Measurements from ENCODE around the gene EXD3. TPM values are rescaled to one million over a fixed set of nuclear protein-coding genes. Genes with fewer than 3 reads are reported as not detected.

Gene EXD3
- total and polyA plus RNA-seq, 2 of the 13 experiments (the other 11 are each of a cell fraction or from before 2014, with no cell fraction given), result 2.7 to 4.8 TPM

GRCh38 chr9:137457406-137458193, 34.6 kb upstream of the EXD3 start:
- intact Hi-C loops (cut with micrococcal nuclease; ENCODE audit: unreplicated experiment) (no loop called here), in situ Hi-C loops (cut with HindIII; ENCODE audit: extremely low pct_ligation_motif_present, low pct_unique_long_range_greater_than_20kb) (no loop called here)
- Histone ChIP-seq H3K9me3 (ENCODE audit: low read length) (no peaks in the 10 kb centered on the region), H3K27me3 (ENCODE audit: control insufficient read depth in 1 of 2, insufficient read depth in 2 of 2, low read length in 2 of 2) (no peaks in the 10 kb centered on the region), H4K20me1 (ENCODE audit: insufficient read depth, low read length) (peaks cover 11% of the 10 kb centered on the region; the same call in 1 of the 2 replicates), H3K4me3 (replicated peaks in 1 of 3; ENCODE audit: insufficient read depth in 1 of 3, low read depth in 2 of 3, low read length in 3 of 3) (peak overlapping the region; percentile 68 to 95 (median 95)), H3K27ac (ENCODE audit: extremely low read length, insufficient read depth, low read length) (peak overlapping the region; percentile 99), H3K79me2 (ENCODE audit: insufficient read depth, low read length) (peaks cover 31% of the 10 kb centered on the region), H3K4me1 (ENCODE audit: insufficient read depth, low read length) (peaks cover 79% of the 10 kb centered on the region), H3K9ac (ENCODE audit: insufficient read depth, low read depth, low read length) (peak overlapping the region; percentile 97), H3K36me3 (replicated peaks in 1 of 2; ENCODE audit: control insufficient read depth in 1 of 2, insufficient read depth in 2 of 2, low read length in 2 of 2) (peaks cover 11 to 31% of the 10 kb centered on the region in 2 experiments), H2AFZ (ENCODE audit: low read length) (no peak overlapping the region), H3K4me2 (ENCODE audit: low read depth, low read length) (peak overlapping the region; percentile 96)
- ChIA-PET POLR2A (no interaction called here), CTCF (ENCODE audit: low intra/inter-chr PET ratio, low total read pairs) (no interaction called here)
- no peak for FAIRE-seq
- no peak for ATAC-seq
- DNase-seq (ENCODE audit: low spot score), result no peak
- TSS peak; percentile 48 for BruUV-seq (replicated peaks)
- WGBS (ENCODE audit: low lambda C conversion rate), result 92% methylated on average over 17 of the region's 44 CpGs
- TF ChIP-seq MTA1 (CRISPR knock-in tag; IDR thresholded peaks at IDR 0.05; ENCODE audit: borderline replicate concordance) (0 out of 2 replicates have a peak, but pooled peaks have one; percentile 4), EED (CRISPR knock-in tag; IDR thresholded peaks at IDR 0.05) (no peak), TCF7 (IDR thresholded peaks at IDR 0.05; ENCODE audit: low read depth) (no peak), SMAD3 (CRISPR knock-in tag; IDR thresholded peaks at IDR 0.05) (no peak), ZSCAN21 (CRISPR knock-in tag; IDR thresholded peaks at IDR 0.05; ENCODE audit: borderline replicate concordance) (peak; percentile 27; the same call in 1 of the 2 replicates), HDAC2 (CRISPR knock-in tag; IDR thresholded peaks at IDR 0.05) (no peak), U2AF2 (IDR thresholded peaks at IDR 0.05; ENCODE audit: low read depth, low read length) (no peak), ZNF124 (CRISPR knock-in tag; IDR thresholded peaks at IDR 0.05) (no peak), HIVEP1 (CRISPR knock-in tag; IDR thresholded peaks at IDR 0.05) (no peak), DR1 (CRISPR knock-in tag; IDR thresholded peaks at IDR 0.05) (no peak), KDM1A (CRISPR knock-in tag; IDR thresholded peaks at IDR 0.05) (no peak), ZBTB38 (CRISPR knock-in tag; IDR thresholded peaks at IDR 0.05) (0 out of 2 replicates have a peak, but pooled peaks have one; percentile 4), STAG1 (CRISPR knock-in tag; IDR thresholded peaks at IDR 0.05) (no peak), HCFC1 (IDR thresholded peaks at IDR 0.05; ENCODE audit: low read depth, low read length) (no peak), MBNL3 (CRISPR knock-in tag; conservative IDR thresholded peaks at IDR 0.05) (no peak), ZNF776 (CRISPR knock-in tag; IDR thresholded peaks at IDR 0.05) (0 out of 2 replicates have a peak, but pooled peaks have one; percentile 51), RBFOX2 (IDR thresholded peaks at IDR 0.05; ENCODE audit: low read depth, low read length) (peak; percentile 43; the same call in 1 of the 2 replicates), NFKB2 (CRISPR knock-in tag; IDR thresholded peaks at IDR 0.05; ENCODE audit: borderline replicate concordance) (no peak), ATF7 (IDR thresholded peaks at IDR 0.05) (no peak), ATF7 (CRISPR knock-in tag; IDR thresholded peaks at IDR 0.05) (no peak), TFDP2 (CRISPR knock-in tag; IDR thresholded peaks at IDR 0.05) (no peak), HNF4A (CRISPR knock-in tag; IDR thresholded peaks at IDR 0.05) (no peak), KLF6 (CRISPR knock-in tag; IDR thresholded peaks at IDR 0.05) (no peak), KMT2A (CRISPR knock-in tag; IDR thresholded peaks at IDR 0.05) (no peak), SIN3A (IDR thresholded peaks at IDR 0.05; ENCODE audit: borderline replicate concordance, low read depth, low read length) (no peak), HES4 (CRISPR knock-in tag; IDR thresholded peaks at IDR 0.05; ENCODE audit: borderline replicate concordance) (no peak)
- TF ChIP-seq, protein P1, sequence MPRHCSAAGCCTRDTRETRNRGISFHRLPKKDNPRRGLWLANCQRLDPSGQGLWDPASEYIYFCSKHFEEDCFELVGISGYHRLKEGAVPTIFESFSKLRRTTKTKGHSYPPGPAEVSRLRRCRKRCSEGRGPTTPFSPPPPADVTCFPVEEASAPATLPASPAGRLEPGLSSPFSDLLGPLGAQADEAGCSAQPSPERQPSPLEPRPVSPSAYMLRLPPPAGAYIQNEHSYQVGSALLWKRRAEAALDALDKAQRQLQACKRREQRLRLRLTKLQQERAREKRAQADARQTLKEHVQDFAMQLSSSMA (CRISPR knock-in tag; IDR thresholded peaks at IDR 0.05), result no peak
